Measurements from ENCODE around the gene NKPD1.
A peak's percentile ranks its signal among the peaks of the same experiment; 100 is the strongest.

The NKPD1 gene

GRCh38 chr19:45126654-45127053 is 34.1 kb downstream of the NKPD1 start:
- H2BK12ac ChIP-seq (ENCODE audit: low read length in 2 of 2): no peak overlapping the region
- H3K9me3 ChIP-seq (ENCODE audit: control insufficient read depth, low read length): no peaks in the 10 kb centered on the region
- peaks cover 25% of the 10 kb centered on the region for H3K4me1 ChIP-seq (ENCODE audit: control insufficient read depth, insufficient read depth, low read depth, low read length)
- WGBS: 94% methylated on average over 7 of the region's 7 CpGs
- DNase-seq: no peak
- no peak overlapping the region for H2AK5ac ChIP-seq (ENCODE audit: low read length, severe bottlenecking)
- H2AFZ ChIP-seq (ENCODE audit: low read depth, low read length): no peak overlapping the region
- no peak overlapping the region for H3K14ac ChIP-seq (ENCODE audit: low read length in 2 of 2)
- no peak overlapping the region for H3K9ac ChIP-seq (ENCODE audit: low read length)
- H3K23ac ChIP-seq (ENCODE audit: low read length in 2 of 2): no peak overlapping the region
- H3K79me1 ChIP-seq (replicated peaks; ENCODE audit: low read length, poor library complexity, severe bottlenecking): peaks cover 63% of the 10 kb centered on the region
- H3K4me3 ChIP-seq (ENCODE audit: insufficient read depth in 1 of 2, low read depth in 1 of 2, low read length in 2 of 2): no peak overlapping the region
- no peak overlapping the region for H2BK5ac ChIP-seq (ENCODE audit: low read depth, low read length, poor library complexity, severe bottlenecking)
- no peak overlapping the region for H4K91ac ChIP-seq (ENCODE audit: low read length)
- peaks cover 0 to 26% of the 10 kb centered on the region in 2 experiments for H3K36me3 ChIP-seq (ENCODE audit: control insufficient read depth in 1 of 2, insufficient read depth in 2 of 2, low read depth in 1 of 2, low read length in 2 of 2)
- no peak overlapping the region for H2BK15ac ChIP-seq (ENCODE audit: low read depth, poor library complexity, severe bottlenecking)
- H3K4me2 ChIP-seq (ENCODE audit: low read length, poor library complexity, severe bottlenecking): no peak overlapping the region
- no peak overlapping the region for H3K27ac ChIP-seq (ENCODE audit: low read length, poor library complexity, severe bottlenecking)
- H3K4ac ChIP-seq (ENCODE audit: low read depth in 1 of 2, low read length in 2 of 2): no peak overlapping the region
- H3K27me3 ChIP-seq (ENCODE audit: control insufficient read depth in 1 of 2, insufficient read depth in 1 of 2, low read length in 2 of 2): no peaks in the 10 kb centered on the region
- no peak overlapping the region for H2BK120ac ChIP-seq (ENCODE audit: low read depth, low read length)
- H3K18ac ChIP-seq (ENCODE audit: low read depth in 1 of 2, low read length in 2 of 2): no peak overlapping the region
- no peak overlapping the region for H4K8ac ChIP-seq (ENCODE audit: low read length)

GRCh38 chr19:45125975-45126493 is 34.7 kb downstream of the NKPD1 start:
- H3K27me3 ChIP-seq (ENCODE audit: control insufficient read depth in 1 of 2, insufficient read depth in 1 of 2, low read length in 2 of 2): no peaks in the 10 kb centered on the region
- DNase-seq: peak; percentile 63
- no peak overlapping the region for H2AK5ac ChIP-seq (ENCODE audit: low read length, severe bottlenecking)
- no peak overlapping the region for H2BK5ac ChIP-seq (ENCODE audit: low read depth, low read length, poor library complexity, severe bottlenecking)
- no peak overlapping the region for H3K4ac ChIP-seq (ENCODE audit: low read depth in 1 of 2, low read length in 2 of 2)
- 61% methylated on average over 12 of the region's 12 CpGs for WGBS
- H3K18ac ChIP-seq (ENCODE audit: low read depth in 1 of 2, low read length in 2 of 2): no peak overlapping the region
- peak overlapping the region; percentile 57 for H4K91ac ChIP-seq (ENCODE audit: low read length)
- H3K4me3 ChIP-seq (ENCODE audit: insufficient read depth in 1 of 2, low read depth in 1 of 2, low read length in 2 of 2): no peak overlapping the region
- peaks cover 0 to 26% of the 10 kb centered on the region in 2 experiments for H3K36me3 ChIP-seq (ENCODE audit: control insufficient read depth in 1 of 2, insufficient read depth in 2 of 2, low read depth in 1 of 2, low read length in 2 of 2)
- no peak overlapping the region for H2AFZ ChIP-seq (ENCODE audit: low read depth, low read length)
- H2BK120ac ChIP-seq (ENCODE audit: low read depth, low read length): no peak overlapping the region
- peaks cover 25% of the 10 kb centered on the region for H3K4me1 ChIP-seq (ENCODE audit: control insufficient read depth, insufficient read depth, low read depth, low read length)
- peaks cover 64% of the 10 kb centered on the region for H3K79me1 ChIP-seq (replicated peaks; ENCODE audit: low read length, poor library complexity, severe bottlenecking)
- H3K14ac ChIP-seq (ENCODE audit: low read length in 2 of 2): no peak overlapping the region
- H3K27ac ChIP-seq (ENCODE audit: low read length, poor library complexity, severe bottlenecking): no peak overlapping the region
- no peak overlapping the region for H4K8ac ChIP-seq (ENCODE audit: low read length)
- peak overlapping the region in 1 of 2 experiments; percentile 21 for H2BK12ac ChIP-seq (ENCODE audit: low read length in 2 of 2)
- no peak overlapping the region for H3K4me2 ChIP-seq (ENCODE audit: low read length, poor library complexity, severe bottlenecking)
- no peak overlapping the region for H2BK15ac ChIP-seq (ENCODE audit: low read depth, poor library complexity, severe bottlenecking)
- H3K9ac ChIP-seq (ENCODE audit: low read length): peak overlapping the region; percentile 26
- no peak overlapping the region for H3K23ac ChIP-seq (ENCODE audit: low read length in 2 of 2)
- no peaks in the 10 kb centered on the region for H3K9me3 ChIP-seq (ENCODE audit: control insufficient read depth, low read length)

- Histone ChIP-seq H3K4me1 (ENCODE audit: control insufficient read depth, insufficient read depth, low read depth, low read length) (peaks cover 19% of the 10 kb centered on the region), H3K4me2 (ENCODE audit: low read length, poor library complexity, severe bottlenecking) (no peak overlapping the region), H2BK15ac (ENCODE audit: low read depth, poor library complexity, severe bottlenecking) (no peak overlapping the region), H2BK120ac (ENCODE audit: low read depth, low read length) (no peak overlapping the region), H2BK12ac (ENCODE audit: low read length in 2 of 2) (no peak overlapping the region), H4K91ac (ENCODE audit: low read length) (no peak overlapping the region), H3K9me3 (ENCODE audit: control insufficient read depth, low read length) (no peaks in the 10 kb centered on the region), H3K4me3 (ENCODE audit: insufficient read depth in 1 of 2, low read depth in 1 of 2, low read length in 2 of 2) (no peak overlapping the region), H3K14ac (ENCODE audit: low read length in 2 of 2) (no peak overlapping the region), H3K9ac (ENCODE audit: low read length) (no peak overlapping the region), H3K79me1 (replicated peaks; ENCODE audit: low read length, poor library complexity, severe bottlenecking) (peaks cover 67% of the 10 kb centered on the region), H2AFZ (ENCODE audit: low read depth, low read length) (no peak overlapping the region), H3K18ac (ENCODE audit: low read depth in 1 of 2, low read length in 2 of 2) (no peak overlapping the region), H3K36me3 (ENCODE audit: control insufficient read depth in 1 of 2, insufficient read depth in 2 of 2, low read depth in 1 of 2, low read length in 2 of 2) (peaks cover 0 to 26% of the 10 kb centered on the region in 2 experiments), H2BK5ac (ENCODE audit: low read depth, low read length, poor library complexity, severe bottlenecking) (no peak overlapping the region), H3K4ac (ENCODE audit: low read depth in 1 of 2, low read length in 2 of 2) (no peak overlapping the region), H4K8ac (ENCODE audit: low read length) (no peak overlapping the region), H3K27ac (ENCODE audit: low read length, poor library complexity, severe bottlenecking) (no peak overlapping the region), H2AK5ac (ENCODE audit: low read length, severe bottlenecking) (no peak overlapping the region), H3K23ac (ENCODE audit: low read length in 2 of 2) (no peak overlapping the region), H3K27me3 (ENCODE audit: control insufficient read depth in 1 of 2, insufficient read depth in 1 of 2, low read length in 2 of 2) (no peaks in the 10 kb centered on the region)
- 98% methylated on average over 9 of the region's 9 CpGs for WGBS
- DNase-seq: no peak
Measured at GRCh38 chr19:45125360-45125759, 35.4 kb downstream of the NKPD1 start.

GRCh38 chr19:45124021-45124420 is 36.8 kb downstream of the NKPD1 start:
- Histone ChIP-seq H3K4me1 (ENCODE audit: control insufficient read depth, insufficient read depth, low read depth, low read length) (peaks cover 16% of the 10 kb centered on the region), H3K9me3 (ENCODE audit: control insufficient read depth, low read length) (no peaks in the 10 kb centered on the region), H3K27me3 (ENCODE audit: control insufficient read depth in 1 of 2, insufficient read depth in 1 of 2, low read length in 2 of 2) (no peaks in the 10 kb centered on the region), H2BK120ac (ENCODE audit: low read depth, low read length) (no peak overlapping the region), H4K91ac (ENCODE audit: low read length) (no peak overlapping the region), H2AFZ (ENCODE audit: low read depth, low read length) (no peak overlapping the region), H3K4ac (ENCODE audit: low read depth in 1 of 2, low read length in 2 of 2) (no peak overlapping the region), H3K4me3 (ENCODE audit: insufficient read depth in 1 of 2, low read depth in 1 of 2, low read length in 2 of 2) (no peak overlapping the region), H3K36me3 (ENCODE audit: control insufficient read depth in 1 of 2, insufficient read depth in 2 of 2, low read depth in 1 of 2, low read length in 2 of 2) (peaks cover 4 to 24% of the 10 kb centered on the region in 2 experiments), H3K79me1 (replicated peaks; ENCODE audit: low read length, poor library complexity, severe bottlenecking) (peaks cover 63% of the 10 kb centered on the region), H2BK15ac (ENCODE audit: low read depth, poor library complexity, severe bottlenecking) (no peak overlapping the region), H3K14ac (ENCODE audit: low read length in 2 of 2) (no peak overlapping the region), H3K23ac (ENCODE audit: low read length in 2 of 2) (no peak overlapping the region), H3K9ac (ENCODE audit: low read length) (no peak overlapping the region), H3K4me2 (ENCODE audit: low read length, poor library complexity, severe bottlenecking) (no peak overlapping the region), H2BK12ac (ENCODE audit: low read length in 2 of 2) (no peak overlapping the region), H3K18ac (ENCODE audit: low read depth in 1 of 2, low read length in 2 of 2) (no peak overlapping the region), H4K8ac (ENCODE audit: low read length) (peak overlapping the region; percentile 7), H2BK5ac (ENCODE audit: low read depth, low read length, poor library complexity, severe bottlenecking) (no peak overlapping the region), H3K27ac (ENCODE audit: low read length, poor library complexity, severe bottlenecking) (no peak overlapping the region), H2AK5ac (ENCODE audit: low read length, severe bottlenecking) (no peak overlapping the region)
- DNase-seq: no peak
- 97% methylated on average over 4 of the region's 6 CpGs for WGBS
